HFFc6 (cell line): ENCODE measurements around the gene RBM19. TPM values are rescaled to one million over a fixed set of nuclear protein-coding genes. Genes with fewer than 3 reads are reported as not detected.

Experiments used
- DNase-seq: peaks from one replicate; pipeline ENCODE4 v3.0.0-alpha.2; 2018
- H3K27ac Mint-ChIP-seq: 2 replicates; pipeline ENCODE4 v1.8.0; 2020; ENCODE audit warnings: mild to moderate bottlenecking, mixed read lengths
- H3K27me3 Mint-ChIP-seq: 2 replicates; pipeline ENCODE4 v1.8.0; 2021; ENCODE audit warnings: mild to moderate bottlenecking, moderate library complexity, mixed read lengths; ENCODE audit not compliant: insufficient read depth
- H3K36me3 Mint-ChIP-seq: 2 replicates; pipeline ENCODE4 v1.8.0; 2021; ENCODE audit warnings: low read depth, mixed read lengths
- H3K4me1 Mint-ChIP-seq: 2 replicates; pipeline ENCODE4 v1.8.0; 2020; ENCODE audit warnings: low read depth, mixed read lengths
- H3K4me3 Mint-ChIP-seq: 2 replicates; pipeline ENCODE4 v1.8.0; 2020; ENCODE audit warnings: mild to moderate bottlenecking, moderate library complexity, mixed read lengths
- H3K9me3 Mint-ChIP-seq: 2 replicates; pipeline ENCODE4 v1.8.0; 2020; ENCODE audit warnings: mild to moderate bottlenecking, mixed read lengths
- total RNA-seq, 6 experiments: library from RNA; stranded (reverse); fragmentation: NEBNext Ultra II Directional; extraction: Animal tissue kit (Norgen Biotek cat#: 25700); gene quantifications; 2 replicates in 1 of 6; 3 replicates in 5 of 6; pipeline ENCODE4 v1.2.3, GENCODE V29; 2021
- TF ChIP-seq, protein P1 (sequence below): fragments of 200-600 bp; sonication (generic); IDR thresholded peaks from 2 replicates; pipeline ENCODE4 v1.5.0; 2021; ENCODE audit warnings: antibody characterized with exemption, mild to moderate bottlenecking

Gene RBM19
- total RNA-seq, 6 experiments from 2014 or later = 27.8 to 34.8 (median 29.8) TPM

DNA sequence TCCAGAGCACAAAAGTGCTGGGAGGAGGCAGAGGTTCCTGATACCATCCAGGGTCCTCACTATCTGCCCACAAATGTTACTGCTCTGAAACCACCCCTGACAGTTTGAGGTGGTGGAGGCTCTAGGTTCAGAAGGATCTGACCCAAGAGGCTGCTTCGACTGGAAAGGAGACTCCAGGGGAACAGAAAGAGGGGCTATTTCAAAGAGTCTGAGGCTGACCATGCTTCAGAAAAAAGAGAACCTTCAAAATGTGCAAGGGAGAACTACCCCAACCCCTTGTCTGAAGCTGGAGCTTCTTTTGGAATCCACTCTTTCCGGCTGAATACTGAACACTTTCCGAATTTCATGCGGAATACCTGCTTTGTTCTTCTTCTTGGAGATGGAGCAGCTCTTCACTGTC, 41.8 kb downstream of the RBM19 start:
- Mint-ChIP-seq H3K36me3 (peaks cover 12% of the 10 kb centered on the region; the same call in 1 of the 2 replicates), H3K27ac (no peak overlapping the region), H3K4me1 (no peaks in the 10 kb centered on the region), H3K9me3 (no peaks in the 10 kb centered on the region), H3K27me3 (no peaks in the 10 kb centered on the region; the same call in 1 of the 2 replicates), H3K4me3 (no peak overlapping the region)
- TF ChIP-seq, protein P1, sequence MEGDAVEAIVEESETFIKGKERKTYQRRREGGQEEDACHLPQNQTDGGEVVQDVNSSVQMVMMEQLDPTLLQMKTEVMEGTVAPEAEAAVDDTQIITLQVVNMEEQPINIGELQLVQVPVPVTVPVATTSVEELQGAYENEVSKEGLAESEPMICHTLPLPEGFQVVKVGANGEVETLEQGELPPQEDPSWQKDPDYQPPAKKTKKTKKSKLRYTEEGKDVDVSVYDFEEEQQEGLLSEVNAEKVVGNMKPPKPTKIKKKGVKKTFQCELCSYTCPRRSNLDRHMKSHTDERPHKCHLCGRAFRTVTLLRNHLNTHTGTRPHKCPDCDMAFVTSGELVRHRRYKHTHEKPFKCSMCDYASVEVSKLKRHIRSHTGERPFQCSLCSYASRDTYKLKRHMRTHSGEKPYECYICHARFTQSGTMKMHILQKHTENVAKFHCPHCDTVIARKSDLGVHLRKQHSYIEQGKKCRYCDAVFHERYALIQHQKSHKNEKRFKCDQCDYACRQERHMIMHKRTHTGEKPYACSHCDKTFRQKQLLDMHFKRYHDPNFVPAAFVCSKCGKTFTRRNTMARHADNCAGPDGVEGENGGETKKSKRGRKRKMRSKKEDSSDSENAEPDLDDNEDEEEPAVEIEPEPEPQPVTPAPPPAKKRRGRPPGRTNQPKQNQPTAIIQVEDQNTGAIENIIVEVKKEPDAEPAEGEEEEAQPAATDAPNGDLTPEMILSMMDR = no peak
- DNase-seq = no peak

DNA sequence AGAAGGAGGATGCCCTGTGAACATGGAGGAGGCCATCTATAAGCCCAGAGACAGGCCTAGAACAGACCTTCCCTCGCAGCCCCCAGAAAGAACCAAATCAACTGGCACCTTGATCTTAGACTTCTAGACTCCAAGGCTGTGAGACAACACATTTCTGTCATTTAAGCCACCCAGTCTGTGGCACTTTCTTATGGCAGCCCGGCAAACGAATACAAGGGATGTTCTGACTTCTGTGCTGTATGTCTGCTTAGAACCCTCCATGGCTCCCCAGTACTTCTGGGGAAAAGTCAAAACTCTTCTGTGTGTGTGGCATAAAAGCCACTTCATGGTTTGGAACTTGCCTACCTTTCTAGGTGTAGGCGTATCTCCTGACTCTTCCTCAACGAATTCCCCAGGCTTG, 42.9 kb downstream of the RBM19 start:
- Mint-ChIP-seq H3K36me3 (peaks cover 12% of the 10 kb centered on the region; the same call in 1 of the 2 replicates), H3K4me3 (no peak overlapping the region), H3K9me3 (no peaks in the 10 kb centered on the region), H3K27me3 (no peaks in the 10 kb centered on the region; the same call in 1 of the 2 replicates), H3K27ac (no peak overlapping the region), H3K4me1 (no peaks in the 10 kb centered on the region)
- TF ChIP-seq, protein P1 = no peak
- DNase-seq = no peak

DNA sequence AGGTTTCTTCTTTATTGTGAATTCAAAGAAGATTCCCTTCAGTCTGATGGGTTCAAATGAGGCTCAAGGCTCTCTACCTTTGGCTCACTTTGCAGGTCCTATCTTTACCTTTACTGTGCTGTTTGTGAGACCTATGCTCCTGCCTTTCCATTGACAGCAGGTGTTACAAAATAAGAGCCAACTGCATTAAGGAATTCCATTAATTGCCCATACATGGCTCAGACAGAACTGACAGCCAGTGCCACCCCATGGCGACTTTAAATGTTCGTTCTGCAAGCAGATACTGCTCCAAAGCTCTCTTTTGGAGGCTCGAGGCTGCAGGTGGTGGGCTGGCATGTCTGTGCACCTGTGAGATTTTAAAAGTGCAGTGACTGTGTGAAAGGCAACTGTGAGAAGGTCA, 44.7 kb downstream of the RBM19 start:
- TF ChIP-seq, protein P1 = no peak
- Mint-ChIP-seq H3K36me3 (peaks cover 22% of the 10 kb centered on the region; the same call in 1 of the 2 replicates), H3K4me3 (no peak overlapping the region), H3K9me3 (no peaks in the 10 kb centered on the region), H3K27ac (no peak overlapping the region), H3K27me3 (no peaks in the 10 kb centered on the region; the same call in 1 of the 2 replicates), H3K4me1 (no peaks in the 10 kb centered on the region)
- no peak for DNase-seq

DNA sequence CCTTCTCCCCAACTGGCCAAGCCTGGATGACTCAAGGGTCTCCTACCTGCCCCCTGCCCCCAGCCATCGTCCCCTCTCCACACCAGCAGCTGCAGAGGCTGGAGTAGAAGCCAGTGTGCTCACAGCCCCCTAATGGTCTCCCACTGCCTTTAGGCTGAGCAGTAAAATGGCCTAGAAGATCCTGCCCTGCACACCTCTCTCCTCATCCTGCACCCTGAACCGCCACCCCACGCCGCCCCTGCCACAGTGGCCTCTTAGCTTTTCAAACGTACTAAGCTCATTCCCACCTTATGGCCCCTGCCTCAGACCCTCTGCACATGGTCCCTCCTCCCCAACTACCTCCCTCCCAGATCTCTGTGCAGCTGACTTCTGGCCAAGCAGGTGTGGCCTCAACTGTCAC, 46.3 kb downstream of the RBM19 start:
- no peak for DNase-seq
- Mint-ChIP-seq H3K4me1 (no peaks in the 10 kb centered on the region), H3K27ac (no peak overlapping the region), H3K27me3 (peaks cover 3% of the 10 kb centered on the region; the same call in 1 of the 2 replicates), H3K36me3 (peaks cover 17% of the 10 kb centered on the region; the same call in 1 of the 2 replicates), H3K9me3 (no peaks in the 10 kb centered on the region), H3K4me3 (no peak overlapping the region)
- TF ChIP-seq, protein P1 = no peak

DNA sequence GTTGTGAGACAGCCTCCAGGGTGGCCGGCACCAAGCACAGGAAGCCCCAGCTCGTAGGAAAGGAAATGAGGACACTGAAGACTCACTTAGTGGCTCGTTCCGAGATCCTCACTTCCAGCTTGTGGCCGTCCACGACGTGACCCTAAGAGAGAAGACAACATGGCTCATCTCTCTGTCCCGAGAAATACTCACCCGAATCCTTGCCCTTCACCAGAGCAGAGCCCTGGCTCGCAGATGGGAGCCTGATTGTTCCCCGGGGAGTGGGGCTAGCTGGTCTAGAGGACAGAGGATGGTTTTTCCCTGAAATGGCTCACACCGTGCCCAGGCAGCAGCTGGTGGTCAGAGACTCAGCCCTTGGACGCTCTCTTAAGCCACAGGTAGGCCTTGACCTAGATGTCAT, 47.8 kb downstream of the RBM19 start:
- no peaks in the 10 kb centered on the region for H3K4me1 Mint-ChIP-seq

More for the DNA sequence above, 47.8 kb downstream of the RBM19 start:
- no peak overlapping the region for H3K4me3 Mint-ChIP-seq
- H3K9me3 Mint-ChIP-seq = no peaks in the 10 kb centered on the region
- TF ChIP-seq, protein P1 = no peak
- H3K27ac Mint-ChIP-seq = no peak overlapping the region
- DNase-seq = no peak
- H3K36me3 Mint-ChIP-seq = peaks cover 17% of the 10 kb centered on the region; the same call in 1 of the 2 replicates
- peaks cover 3% of the 10 kb centered on the region; the same call in 1 of the 2 replicates for H3K27me3 Mint-ChIP-seq
